ENCODE results near the gene STX18.

DNA sequence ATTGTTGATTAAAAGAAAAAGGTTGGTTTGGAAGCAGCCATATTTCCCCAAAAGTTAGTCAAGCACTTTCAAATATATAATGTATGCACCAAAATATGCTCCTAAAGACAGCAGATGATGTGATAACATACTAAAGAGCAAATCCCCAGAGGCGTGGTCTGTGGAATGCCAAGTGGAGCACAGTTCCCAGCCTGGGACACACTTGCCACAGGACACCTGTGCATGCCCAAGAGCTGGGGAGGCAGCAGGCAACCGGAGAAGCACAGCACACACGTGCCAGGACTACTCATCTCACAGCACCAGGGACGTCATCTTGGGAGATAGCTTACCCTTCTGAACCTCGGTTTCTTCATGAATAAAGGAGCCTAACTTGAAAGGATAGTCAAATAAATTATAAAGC is 12.5 kb downstream of the STX18 start:
- TF ChIP-seq CTCF (IDR thresholded peaks at IDR 0.05) (no peak), POLR2A (IDR thresholded peaks at IDR 0.05) (no peak)

Data from right lobe of liver (tissue), 4 donors.